GM23248 (cell line): Measurements from ENCODE around the gene DUSP9.

Experiments used
- EZH2 ChIP-seq: fragments of 200-600 bp; sonication (generic); IDR thresholded peaks from 2 replicates; pipeline ENCODE4 v1.6.1; 2018; ENCODE audit warnings: antibody characterized with exemption, mild to moderate bottlenecking; ENCODE audit not compliant: insufficient read depth, poor library complexity, severe bottlenecking
- EZH2phosphoT487 ChIP-seq: fragments of 200-600 bp; sonication (generic); IDR thresholded peaks from 2 replicates; pipeline ENCODE4 v1.6.1; 2018; ENCODE audit warnings: antibody characterized with exemption, moderate library complexity, mild to moderate bottlenecking, low read depth; ENCODE audit not compliant: insufficient read depth

- TF ChIP-seq EZH2 (no peak), EZH2phosphoT487 (no peak)
These were observed 37.6 kb downstream of the DUSP9 start for GRCh38 chrX:153684467-153685155.
